ENCODE data around the gene NXN.

Gene NXN

DNA sequence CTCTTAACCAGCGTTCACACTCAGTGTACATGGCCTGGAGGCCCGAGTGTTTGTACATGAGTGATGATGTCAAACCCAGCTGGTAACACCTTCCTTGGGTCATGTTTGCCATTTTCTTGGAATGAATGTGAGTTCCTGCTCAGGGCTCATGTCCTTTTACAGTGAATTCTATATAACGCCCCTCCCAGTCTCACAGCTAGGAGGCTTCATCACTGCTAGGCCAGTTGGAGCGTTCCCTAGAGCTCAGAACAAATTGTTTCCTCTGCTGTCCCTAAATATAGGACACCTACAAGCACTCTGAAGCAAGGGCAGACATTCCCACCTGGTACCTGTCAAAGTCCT, 22.8 kb upstream of the NXN start:
- Histone ChIP-seq H3K9me3 (ENCODE audit: control insufficient read depth, low read length) (no peaks in the 10 kb centered on the region), H2AK5ac (ENCODE audit: low read length, severe bottlenecking) (peak overlapping the region; percentile 84), H4K91ac (ENCODE audit: low read length) (no peak overlapping the region), H3K18ac (ENCODE audit: low read depth in 1 of 2, low read length in 2 of 2) (peak overlapping the region; percentile 73), H3K27me3 (ENCODE audit: control insufficient read depth in 1 of 2, insufficient read depth in 1 of 2, low read length in 2 of 2) (no peaks in the 10 kb centered on the region), H4K8ac (ENCODE audit: low read length) (peak overlapping the region; percentile 56), H3K4me1 (ENCODE audit: control insufficient read depth, insufficient read depth, low read depth, low read length) (peaks cover 40% of the 10 kb centered on the region), H3K9ac (ENCODE audit: low read length) (peak overlapping the region; percentile 71), H2BK120ac (ENCODE audit: low read depth, low read length) (peak overlapping the region; percentile 64), H3K36me3 (ENCODE audit: control insufficient read depth in 1 of 2, insufficient read depth in 2 of 2, low read depth in 1 of 2, low read length in 2 of 2) (peaks cover 70 to 79% of the 10 kb centered on the region in 2 experiments), H2BK5ac (ENCODE audit: low read depth, low read length, poor library complexity, severe bottlenecking) (no peak overlapping the region), H3K27ac (ENCODE audit: low read length, poor library complexity, severe bottlenecking) (peak overlapping the region; percentile 71), H3K4me3 (ENCODE audit: insufficient read depth in 1 of 2, low read depth in 1 of 2, low read length in 2 of 2) (peak overlapping the region in 1 of 2 experiments; percentile 42), H3K4ac (ENCODE audit: low read depth in 1 of 2, low read length in 2 of 2) (peak overlapping the region; percentile 9 to 29), H3K23ac (ENCODE audit: low read length in 2 of 2) (no peak overlapping the region), H3K14ac (ENCODE audit: low read length in 2 of 2) (no peak overlapping the region), H2BK15ac (ENCODE audit: low read depth, poor library complexity, severe bottlenecking) (no peak overlapping the region), H2BK12ac (ENCODE audit: low read length in 2 of 2) (peak overlapping the region; percentile 16 to 38), H3K4me2 (ENCODE audit: low read length, poor library complexity, severe bottlenecking) (no peak overlapping the region), H3K79me1 (replicated peaks; ENCODE audit: low read length, poor library complexity, severe bottlenecking) (peaks cover 15% of the 10 kb centered on the region), H2AFZ (ENCODE audit: low read depth, low read length) (no peak overlapping the region)
- DNase-seq = peak; percentile 65
- 86% methylated on average over 4 of the region's 4 CpGs for WGBS

DNA sequence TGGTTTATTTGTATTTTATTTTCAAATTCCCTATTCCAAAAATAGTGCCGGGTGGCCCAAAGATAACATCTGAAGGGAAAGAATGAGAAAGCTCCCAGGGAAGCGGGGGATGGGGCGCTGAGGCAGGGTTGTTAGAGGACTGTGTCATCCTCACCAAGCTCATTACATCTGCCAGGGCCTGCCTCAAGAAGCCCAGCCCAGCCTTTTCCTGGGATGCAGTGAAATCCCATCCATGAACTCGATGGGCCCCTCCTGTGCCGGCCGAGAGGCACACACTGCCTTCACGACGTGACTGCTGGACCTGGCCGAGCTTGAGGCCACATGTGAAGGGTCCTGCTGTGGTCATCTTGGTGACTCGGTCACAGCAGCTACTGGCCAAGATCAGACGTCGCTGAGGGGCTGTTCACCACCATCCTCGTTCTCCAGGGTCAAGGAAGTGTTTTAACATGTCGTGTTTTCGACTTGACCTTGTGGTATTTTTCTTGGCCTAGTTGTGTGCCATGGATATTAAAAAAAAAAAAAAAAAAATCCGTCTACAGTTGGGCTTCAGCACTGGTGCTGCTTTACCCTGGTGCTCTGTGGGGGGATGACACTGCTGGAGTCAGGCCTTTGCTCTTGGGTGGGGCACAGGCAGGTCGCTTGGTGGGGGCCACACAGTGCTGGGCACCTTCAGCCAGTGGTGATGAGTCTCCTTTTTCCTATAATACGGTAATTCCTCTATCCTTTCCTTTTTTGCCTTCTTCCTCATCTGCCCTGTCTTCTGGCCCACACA, 22.2 kb upstream of the NXN start:
- H3K79me1 ChIP-seq (replicated peaks; ENCODE audit: low read length, poor library complexity, severe bottlenecking) = peaks cover 15% of the 10 kb centered on the region
- peak overlapping the region; percentile 88 for H4K91ac ChIP-seq (ENCODE audit: low read length)
- H2AK5ac ChIP-seq (ENCODE audit: low read length, severe bottlenecking) = peak overlapping the region; percentile 84
- H4K8ac ChIP-seq (ENCODE audit: low read length) = peak overlapping the region; percentile 91
- no peak overlapping the region for H3K23ac ChIP-seq (ENCODE audit: low read length in 2 of 2)
- peak; percentile 79 for DNase-seq
- H3K14ac ChIP-seq (ENCODE audit: low read length in 2 of 2) = peak overlapping the region in 1 of 2 experiments; percentile 45
- peaks cover 40% of the 10 kb centered on the region for H3K4me1 ChIP-seq (ENCODE audit: control insufficient read depth, insufficient read depth, low read depth, low read length)
- peaks cover 64 to 74% of the 10 kb centered on the region in 2 experiments for H3K36me3 ChIP-seq (ENCODE audit: control insufficient read depth in 1 of 2, insufficient read depth in 2 of 2, low read depth in 1 of 2, low read length in 2 of 2)
- no peak overlapping the region for H3K4me3 ChIP-seq (ENCODE audit: insufficient read depth in 1 of 2, low read depth in 1 of 2, low read length in 2 of 2)
- no peak overlapping the region for H2BK15ac ChIP-seq (ENCODE audit: low read depth, poor library complexity, severe bottlenecking)
- H2BK5ac ChIP-seq (ENCODE audit: low read depth, low read length, poor library complexity, severe bottlenecking) = no peak overlapping the region
- no peaks in the 10 kb centered on the region for H3K9me3 ChIP-seq (ENCODE audit: control insufficient read depth, low read length)
- H3K4me2 ChIP-seq (ENCODE audit: low read length, poor library complexity, severe bottlenecking) = no peak overlapping the region
- peak overlapping the region; percentile 73 to 76 for H3K18ac ChIP-seq (ENCODE audit: low read depth in 1 of 2, low read length in 2 of 2)
- H3K27ac ChIP-seq (ENCODE audit: low read length, poor library complexity, severe bottlenecking) = peak overlapping the region; percentile 71
- H2AFZ ChIP-seq (ENCODE audit: low read depth, low read length) = no peak overlapping the region
- peak overlapping the region; percentile 71 for H3K9ac ChIP-seq (ENCODE audit: low read length)
- H3K27me3 ChIP-seq (ENCODE audit: control insufficient read depth in 1 of 2, insufficient read depth in 1 of 2, low read length in 2 of 2) = no peaks in the 10 kb centered on the region
- 72% methylated on average over 17 of the region's 18 CpGs for WGBS
- peak overlapping the region; percentile 64 for H2BK120ac ChIP-seq (ENCODE audit: low read depth, low read length)
- peak overlapping the region; percentile 29 to 66 for H3K4ac ChIP-seq (ENCODE audit: low read depth in 1 of 2, low read length in 2 of 2)
- H2BK12ac ChIP-seq (ENCODE audit: low read length in 2 of 2) = peak overlapping the region; percentile 49 to 59

DNA sequence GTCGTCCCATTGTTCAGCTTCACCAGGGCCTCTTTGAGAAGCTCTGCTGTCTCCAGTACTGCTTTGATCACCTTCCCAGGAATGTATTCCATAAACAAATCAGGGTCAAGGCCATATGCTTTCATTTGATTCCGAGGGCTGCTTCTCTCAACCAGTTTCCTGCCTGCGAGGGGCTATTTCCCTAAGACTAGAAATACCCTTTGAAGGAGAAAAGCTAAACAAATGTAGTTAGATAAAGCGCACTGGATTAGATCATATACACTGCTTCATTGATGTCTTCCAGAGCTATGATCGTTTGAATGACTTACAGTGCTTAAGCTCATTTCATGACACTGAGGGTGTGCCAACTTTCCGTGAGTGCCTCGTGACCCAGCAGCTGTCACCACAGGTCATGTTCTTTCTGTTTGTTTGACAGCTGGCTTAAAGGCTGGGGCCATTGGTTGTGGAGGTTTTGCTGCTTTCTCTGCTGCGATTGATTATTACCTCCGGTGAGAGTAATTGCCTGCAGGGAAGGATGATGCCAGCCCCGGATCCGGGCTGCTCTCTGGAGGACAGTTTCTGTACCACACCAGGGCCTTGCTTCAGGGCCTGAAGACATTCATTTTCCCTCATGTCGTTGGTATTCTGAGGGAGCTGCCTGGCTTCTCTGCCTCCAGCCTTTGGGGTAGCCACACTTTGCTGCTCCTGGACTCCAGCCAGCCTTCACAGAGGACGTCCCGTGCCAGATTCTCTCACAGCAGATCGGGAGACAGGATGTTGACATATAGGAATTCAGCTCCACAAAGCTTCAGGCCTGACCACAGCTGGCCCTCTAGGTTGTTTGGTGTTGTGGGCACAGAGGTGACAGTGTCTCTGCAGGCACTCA, 21.3 kb upstream of the NXN start:
- H2AFZ ChIP-seq (ENCODE audit: low read depth, low read length) = no peak overlapping the region
- H4K91ac ChIP-seq (ENCODE audit: low read length) = peak overlapping the region; percentile 0
- 55% methylated on average over 15 of the region's 15 CpGs for WGBS
- DNase-seq = peak; percentile 88
- peak overlapping the region; percentile 19 for H4K8ac ChIP-seq (ENCODE audit: low read length)
- H3K79me1 ChIP-seq (replicated peaks; ENCODE audit: low read length, poor library complexity, severe bottlenecking) = peaks cover 13% of the 10 kb centered on the region
- peaks cover 42% of the 10 kb centered on the region for H3K4me1 ChIP-seq (ENCODE audit: control insufficient read depth, insufficient read depth, low read depth, low read length)
- H3K27me3 ChIP-seq (ENCODE audit: control insufficient read depth in 1 of 2, insufficient read depth in 1 of 2, low read length in 2 of 2) = no peaks in the 10 kb centered on the region
- peak overlapping the region; percentile 4 to 54 for H3K18ac ChIP-seq (ENCODE audit: low read depth in 1 of 2, low read length in 2 of 2)
- peak overlapping the region; percentile 71 for H3K9ac ChIP-seq (ENCODE audit: low read length)
- H3K23ac ChIP-seq (ENCODE audit: low read length in 2 of 2) = no peak overlapping the region
- no peak overlapping the region for H3K4ac ChIP-seq (ENCODE audit: low read depth in 1 of 2, low read length in 2 of 2)
- no peak overlapping the region for H3K4me2 ChIP-seq (ENCODE audit: low read length, poor library complexity, severe bottlenecking)
- H3K36me3 ChIP-seq (ENCODE audit: control insufficient read depth in 1 of 2, insufficient read depth in 2 of 2, low read depth in 1 of 2, low read length in 2 of 2) = peaks cover 56 to 67% of the 10 kb centered on the region in 2 experiments
- H2AK5ac ChIP-seq (ENCODE audit: low read length, severe bottlenecking) = peak overlapping the region; percentile 16
- H2BK5ac ChIP-seq (ENCODE audit: low read depth, low read length, poor library complexity, severe bottlenecking) = no peak overlapping the region
- peak overlapping the region; percentile 41 for H2BK15ac ChIP-seq (ENCODE audit: low read depth, poor library complexity, severe bottlenecking)
- H3K27ac ChIP-seq (ENCODE audit: low read length, poor library complexity, severe bottlenecking) = peak overlapping the region; percentile 71
- H3K4me3 ChIP-seq (ENCODE audit: insufficient read depth in 1 of 2, low read depth in 1 of 2, low read length in 2 of 2) = no peak overlapping the region
- H3K9me3 ChIP-seq (ENCODE audit: control insufficient read depth, low read length) = no peaks in the 10 kb centered on the region
- peak overlapping the region in 1 of 2 experiments; percentile 26 for H3K14ac ChIP-seq (ENCODE audit: low read length in 2 of 2)
- no peak overlapping the region for H2BK120ac ChIP-seq (ENCODE audit: low read depth, low read length)
- peak overlapping the region in 1 of 2 experiments; percentile 31 for H2BK12ac ChIP-seq (ENCODE audit: low read length in 2 of 2)

DNA sequence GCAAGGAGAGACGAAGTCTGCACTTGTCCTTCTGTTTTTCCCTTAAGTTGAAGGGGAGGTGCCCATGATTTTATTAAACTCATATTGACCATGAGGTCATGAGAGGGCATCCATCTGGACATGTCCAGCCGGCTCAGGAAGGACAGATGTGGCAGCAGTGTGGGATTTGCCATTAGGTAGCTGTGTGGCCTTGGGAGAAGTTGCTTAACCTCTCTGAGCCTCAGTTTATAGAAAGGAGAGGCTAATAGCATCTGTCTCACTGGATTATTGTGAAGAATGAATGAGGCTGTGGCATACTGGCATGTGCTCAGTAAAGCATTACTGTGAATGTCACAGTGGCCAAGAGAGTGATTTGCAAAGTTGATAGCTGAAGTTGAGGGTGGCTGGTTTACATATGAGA, 18.5 kb upstream of the NXN start:
- Histone ChIP-seq H3K4me1 (ENCODE audit: control insufficient read depth, insufficient read depth, low read depth, low read length) (peaks cover 29% of the 10 kb centered on the region), H3K27ac (ENCODE audit: low read length, poor library complexity, severe bottlenecking) (no peak overlapping the region), H3K27me3 (ENCODE audit: control insufficient read depth in 1 of 2, insufficient read depth in 1 of 2, low read length in 2 of 2) (no peaks in the 10 kb centered on the region), H3K9me3 (ENCODE audit: control insufficient read depth, low read length) (no peaks in the 10 kb centered on the region), H3K18ac (ENCODE audit: low read depth in 1 of 2, low read length in 2 of 2) (no peak overlapping the region), H2BK12ac (ENCODE audit: low read length in 2 of 2) (peak overlapping the region in 1 of 2 experiments; percentile 19), H2AFZ (ENCODE audit: low read depth, low read length) (no peak overlapping the region), H2BK120ac (ENCODE audit: low read depth, low read length) (no peak overlapping the region), H4K8ac (ENCODE audit: low read length) (no peak overlapping the region), H3K4ac (ENCODE audit: low read depth in 1 of 2, low read length in 2 of 2) (no peak overlapping the region), H3K4me2 (ENCODE audit: low read length, poor library complexity, severe bottlenecking) (peak overlapping the region; percentile 61), H2AK5ac (ENCODE audit: low read length, severe bottlenecking) (no peak overlapping the region), H3K4me3 (ENCODE audit: insufficient read depth in 1 of 2, low read depth in 1 of 2, low read length in 2 of 2) (peak overlapping the region in 1 of 2 experiments; percentile 100), H3K9ac (ENCODE audit: low read length) (peak overlapping the region; percentile 100), H2BK5ac (ENCODE audit: low read depth, low read length, poor library complexity, severe bottlenecking) (no peak overlapping the region), H3K36me3 (ENCODE audit: control insufficient read depth in 1 of 2, insufficient read depth in 2 of 2, low read depth in 1 of 2, low read length in 2 of 2) (peaks cover 31 to 40% of the 10 kb centered on the region in 2 experiments), H3K23ac (ENCODE audit: low read length in 2 of 2) (no peak overlapping the region), H4K91ac (ENCODE audit: low read length) (no peak overlapping the region), H3K14ac (ENCODE audit: low read length in 2 of 2) (no peak overlapping the region), H2BK15ac (ENCODE audit: low read depth, poor library complexity, severe bottlenecking) (no peak overlapping the region), H3K79me1 (replicated peaks; ENCODE audit: low read length, poor library complexity, severe bottlenecking) (peaks cover 5% of the 10 kb centered on the region)
- no peak for DNase-seq
- WGBS = 82% methylated on average over 2 of the region's 2 CpGs
